Endothelial cell of umbilical vein (primary cell): ENCODE data around the gene CHN1. TPM values are rescaled to one million over a fixed set of nuclear protein-coding genes. Genes with fewer than 3 reads are reported as not detected.

Source experiments
- BruUV-seq: library from RNA; stranded (reverse); fragments of 400-500 nt; replicated peaks from 2 replicates; lab custom pipeline; 2021; lab: Mats Ljungman, UMichigan
- CTCF ChIA-PET: fragments of 300-600, 350-600 bp; sonication (Branson Sonifier 250); formaldehyde crosslinking; loops from one replicate; lab custom pipeline; 2021; ENCODE audit warnings: antibody characterized with exemption, inconsistent platforms; lab: Charles Lee
- POLR2A ChIA-PET: fragments of 300-600, 350-600 bp; sonication (Branson Sonifier 250); formaldehyde crosslinking; loops from one replicate; lab custom pipeline; 2021; ENCODE audit warnings: antibody characterized with exemption, inconsistent platforms; lab: Charles Lee
- DNase-seq: peaks from one replicate; pipeline ENCODE4 v3.0.0-alpha.2; 2011; ENCODE audit warnings: low read depth, low spot score
- FAIRE-seq: peaks from 2 replicates; lab custom pipeline; 2011; peaks lifted over from hg19 to GRCh38; lab: Jason Lieb, UNC
- H2AFZ ChIP-seq: 2 replicates; pipeline ENCODE4 v1.6.0; 2012; ENCODE audit warnings: low read depth, low read length, control low read depth, inconsistent platforms
- H3K27ac ChIP-seq: 2 replicates; pipeline ENCODE4 v1.5.1; 2011; ENCODE audit warnings: low read depth, mild to moderate bottlenecking, control low read depth, low read length, moderate library complexity; ENCODE audit not compliant: insufficient read depth
- H3K27me3 ChIP-seq, 2 experiments: 2 replicates each; pipeline versions ENCODE4 v1.6.0 to v1.6.1; 2011; ENCODE audit warnings: low read length in 2 of 2, mixed read lengths in 1 of 2; ENCODE audit not compliant: control insufficient read depth in 2 of 2, insufficient read depth in 2 of 2
- H3K36me3 ChIP-seq, 2 experiments: 2 replicates in 1 of 2; 3 replicates in 1 of 2; pipeline ENCODE4 v1.5.1; 2011; ENCODE audit warnings: low read length in 2 of 2, mild to moderate bottlenecking in 1 of 2, moderate library complexity in 1 of 2; ENCODE audit not compliant: control insufficient read depth in 2 of 2, insufficient read depth in 2 of 2; ENCODE audit errors: extremely low read depth in 1 of 2
- H3K4me1 ChIP-seq: 3 replicates; pipeline ENCODE4 v1.5.1; 2011; ENCODE audit warnings: mild to moderate bottlenecking, low read length; ENCODE audit not compliant: control insufficient read depth, insufficient read depth; ENCODE audit errors: extremely low read depth
- H3K4me2 ChIP-seq: 2 replicates; pipeline ENCODE4 v1.6.1; 2011; ENCODE audit warnings: low read length, control low read depth, mixed read lengths; ENCODE audit not compliant: insufficient read depth
- H3K4me3 ChIP-seq, 3 experiments: fragments of 200-600 bp in 1 of 3; sonication (generic), shearing (Covaris generic) in 1 of 3; replicated peaks in 1 of 3; 2 replicates each; pipeline ENCODE4 v1.5.1; 2011 to 2016; ENCODE audit warnings: control low read depth in 3 of 3, low read length in 3 of 3, mild to moderate bottlenecking in 2 of 3, inconsistent platforms in 1 of 3, low read depth in 1 of 3, moderate library complexity in 1 of 3; ENCODE audit not compliant: insufficient read depth in 1 of 3
- H3K79me2 ChIP-seq: 2 replicates; pipeline ENCODE4 v1.6.0; 2012; ENCODE audit warnings: low read length, inconsistent platforms; ENCODE audit not compliant: control insufficient read depth, insufficient read depth
- H3K9ac ChIP-seq: replicated peaks from 2 replicates; pipeline ENCODE3; 2011; ENCODE audit warnings: low read length, control low read depth; ENCODE audit not compliant: insufficient read depth; ENCODE audit errors: extremely low read depth
- H3K9me1 ChIP-seq: replicated peaks from 3 replicates; pipeline ENCODE4 v1.6.0; 2011; ENCODE audit warnings: mild to moderate bottlenecking, low read length; ENCODE audit not compliant: control insufficient read depth, insufficient read depth; ENCODE audit errors: extremely low read depth
- H3K9me3 ChIP-seq: replicated peaks from 2 replicates; pipeline ENCODE4 v1.5.1; 2012; ENCODE audit warnings: low read length, inconsistent platforms; ENCODE audit not compliant: control insufficient read depth, insufficient read depth
- H4K20me1 ChIP-seq: replicated peaks from 2 replicates; pipeline ENCODE3; 2011; ENCODE audit warnings: mild to moderate bottlenecking, low read length; ENCODE audit not compliant: control insufficient read depth, insufficient read depth; ENCODE audit errors: extremely low read depth
- CTCF ChIP-seq, 2 donors: IDR thresholded peaks; 1 replicate in 1 of 2; 2 replicates in 1 of 2; pipeline ENCODE4 v1.5.1; 2011; ENCODE audit warnings: low read length in 2 of 2, mild to moderate bottlenecking in 2 of 2, moderate library complexity in 2 of 2, control low read depth in 1 of 2, inconsistent platforms in 1 of 2, low read depth in 1 of 2; ENCODE audit not compliant: insufficient read depth in 1 of 2; ENCODE audit errors: extremely low read depth in 1 of 2
- EZH2 ChIP-seq: IDR thresholded peaks from 2 replicates; pipeline ENCODE4 v1.6.1; 2012; ENCODE audit warnings: borderline replicate concordance, low read depth, mild to moderate bottlenecking, moderate library complexity, low read length, inconsistent platforms; ENCODE audit not compliant: severe bottlenecking
- FOS ChIP-seq: IDR thresholded peaks from 2 replicates; pipeline ENCODE4 v1.6.1; 2011; ENCODE audit warnings: mild to moderate bottlenecking, low read length, moderate library complexity, borderline replicate concordance; ENCODE audit not compliant: insufficient read depth
- GATA2 ChIP-seq: IDR thresholded peaks from 2 replicates; pipeline ENCODE4 v1.7.0; 2011; ENCODE audit warnings: low read depth, mild to moderate bottlenecking, moderate library complexity, mixed read lengths, low read length; ENCODE audit not compliant: insufficient read length, insufficient read depth
- JUN ChIP-seq: IDR thresholded peaks from 2 replicates; pipeline ENCODE4 v1.6.1; 2011; ENCODE audit warnings: borderline replicate concordance, low read depth; ENCODE audit not compliant: insufficient read length, insufficient read depth
- MYC ChIP-seq: IDR thresholded peaks from one replicate; pipeline ENCODE4 v1.6.1; 2011; ENCODE audit warnings: mild to moderate bottlenecking, low read depth, low read length
- POLR2A ChIP-seq: IDR thresholded peaks from 2 replicates; pipeline ENCODE4 v1.6.1; 2012; ENCODE audit warnings: low read depth, mild to moderate bottlenecking, control low read depth, low read length
- POLR2AphosphoS5 ChIP-seq: IDR thresholded peaks from 2 replicates; pipeline ENCODE4 v1.6.1; 2012; ENCODE audit warnings: low read depth, mild to moderate bottlenecking, control low read depth, low read length, moderate library complexity; ENCODE audit not compliant: insufficient read depth
- dilution Hi-C: fragments of 300-500 bp; cut with MboI; formaldehyde crosslinking; loops from one replicate; pipeline ENCODE4 v1.15.0; 2019; ENCODE audit warnings: low sequenced_read_pairs; ENCODE audit not compliant: extremely low pct_ligation_motif_present
- intact Hi-C: fragments of 100-400 bp; cut with micrococcal nuclease; formaldehyde crosslinking; loops from one replicate; pipeline ENCODE4 v1.10.0; 2022
- polyA plus RNA-seq, 4 experiments: library from polyadenylated mRNA; depleted of rRNA in 3 of 4; stranded (reverse) in 3 of 4; unstranded in 1 of 4; fragments of >200 nt; gene quantifications; 2 replicates each; pipeline versions ENCODE4 v1.2.1 to v1.2.3, GENCODE V29; 2011 to 2012; ENCODE audit warnings: missing spikeins in 1 of 4
- total RNA-seq: library from RNA; stranded (reverse); gene quantifications from 2 replicates; pipeline ENCODE4 v1.2.3, GENCODE V29; 2021
- TF ChIP-seq, protein P1 (sequence below): IDR thresholded peaks from 2 replicates; pipeline ENCODE4 v1.6.1; 2011; ENCODE audit not compliant: insufficient read depth, insufficient read length

The CHN1 gene
- total and polyA plus RNA-seq, 2 donors (not counting 3 experiments of a cell fraction or from before 2014, with no cell fraction given), result 23.3 to 24.9 TPM

DNA sequence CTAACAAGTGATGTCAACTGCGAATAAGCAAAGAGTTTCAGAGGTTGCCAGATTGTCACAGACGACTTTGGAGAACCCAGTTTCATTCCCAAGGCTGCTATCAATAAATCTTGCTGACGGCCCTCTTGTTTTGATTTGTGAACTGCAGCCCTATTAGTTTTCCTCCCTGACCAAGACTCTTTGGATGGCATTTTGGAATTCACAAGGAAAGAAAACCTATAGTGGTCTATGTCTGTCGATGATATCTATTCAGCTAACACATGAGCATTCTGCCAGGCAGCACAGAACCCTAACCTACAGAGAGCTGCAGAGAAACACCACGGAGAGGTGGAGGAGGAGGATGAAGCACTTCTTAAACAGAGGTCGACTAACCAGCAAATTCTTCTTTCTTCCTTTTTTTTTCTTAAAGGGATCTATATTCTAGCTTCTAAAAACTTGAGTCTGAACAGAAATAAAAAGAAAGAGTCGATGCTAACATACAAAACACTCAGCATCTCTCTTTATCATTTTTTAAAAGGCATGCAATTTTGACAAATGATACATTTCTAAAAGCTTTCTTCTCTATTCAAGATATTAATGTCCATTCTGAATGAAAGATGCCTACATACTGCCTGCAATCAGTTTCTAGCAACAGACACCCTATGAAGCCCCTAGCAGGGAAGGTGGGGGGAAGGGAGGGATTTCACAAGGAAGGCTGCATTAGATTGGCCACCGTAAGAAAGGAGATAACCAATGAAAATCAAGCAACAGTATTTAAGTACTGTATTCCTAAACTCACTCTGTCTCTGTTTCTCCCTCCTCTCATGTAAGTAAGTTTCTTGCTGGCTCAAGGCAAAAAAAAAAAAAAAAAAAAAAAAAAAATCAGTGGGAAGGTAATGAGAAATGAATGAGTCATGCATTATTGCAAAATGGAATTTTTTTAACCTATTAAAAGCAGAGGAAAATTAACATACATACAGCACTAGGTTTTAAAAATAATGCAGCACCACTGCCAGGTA is 157.9 kb downstream of the CHN1 start:
- intact Hi-C loops, result no loop called here
- dilution Hi-C loops, result no loop called here
- no peaks in the 10 kb centered on the region for H4K20me1 ChIP-seq
- peak; percentile 44 for TF ChIP-seq JUN
- TF ChIP-seq MYC, result no peak
- TF ChIP-seq GATA2, result no peak
- TF ChIP-seq POLR2AphosphoS5, result no peak
- TF ChIP-seq, protein P1, sequence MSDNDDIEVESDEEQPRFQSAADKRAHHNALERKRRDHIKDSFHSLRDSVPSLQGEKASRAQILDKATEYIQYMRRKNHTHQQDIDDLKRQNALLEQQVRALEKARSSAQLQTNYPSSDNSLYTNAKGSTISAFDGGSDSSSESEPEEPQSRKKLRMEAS, result no peak
- TF ChIP-seq POLR2A, result no peak
- no peak for TF ChIP-seq CTCF (IDR thresholded peaks at IDR 0.05; ENCODE audit: extremely low read depth in 1 of 2, insufficient read depth in 1 of 2, low read depth in 1 of 2, low read length in 2 of 2)
- TF ChIP-seq EZH2, result no peak
- TF ChIP-seq FOS, result peak; percentile 72
- no peak for FAIRE-seq
- ChIA-PET POLR2A (no interaction called here), CTCF (interaction anchor here (0.7 to 2.3 kb wide), 4 partner anchors 9 to 76 kb away, joined by 3 to 7 read pairs (median 6); no protein-coding TSS in a partner anchor)
- BruUV-seq, result no TSS peak
- no peak overlapping the region for H2AFZ ChIP-seq
- no peaks in the 10 kb centered on the region for H3K79me2 ChIP-seq
- H3K4me3 ChIP-seq, result no peak overlapping the region
- peaks cover 2% of the 10 kb centered on the region for H3K4me1 ChIP-seq
- no peak overlapping the region for H3K4me2 ChIP-seq
- H3K9me1 ChIP-seq, result no peaks in the 10 kb centered on the region
- H3K9ac ChIP-seq, result no peak overlapping the region
- H3K27me3 ChIP-seq, result no peaks in the 10 kb centered on the region
- DNase-seq, result peak; percentile 53
- H3K9me3 ChIP-seq, result no peaks in the 10 kb centered on the region
- no peaks in the 10 kb centered on the region for H3K36me3 ChIP-seq
- no peak overlapping the region for H3K27ac ChIP-seq
